Stimulated activated CD4-positive, alpha-beta T cell treated with anti-CD3 and anti-CD28 coated beads, Interleukin-4, amount 100 ng/mL, for 24 hours (primary cell): ENCODE results near the gene MTERF1.
"Not testable (repeated sequence)": the region's sequence is repeated elsewhere in the genome, so short reads cannot be mapped to it uniquely, and the experiment has no call there.

Experiments used
- DNase-seq: peaks from one replicate; pipeline ENCODE4 v3.0.0-alpha.2; 2020

Gene MTERF1

DNA sequence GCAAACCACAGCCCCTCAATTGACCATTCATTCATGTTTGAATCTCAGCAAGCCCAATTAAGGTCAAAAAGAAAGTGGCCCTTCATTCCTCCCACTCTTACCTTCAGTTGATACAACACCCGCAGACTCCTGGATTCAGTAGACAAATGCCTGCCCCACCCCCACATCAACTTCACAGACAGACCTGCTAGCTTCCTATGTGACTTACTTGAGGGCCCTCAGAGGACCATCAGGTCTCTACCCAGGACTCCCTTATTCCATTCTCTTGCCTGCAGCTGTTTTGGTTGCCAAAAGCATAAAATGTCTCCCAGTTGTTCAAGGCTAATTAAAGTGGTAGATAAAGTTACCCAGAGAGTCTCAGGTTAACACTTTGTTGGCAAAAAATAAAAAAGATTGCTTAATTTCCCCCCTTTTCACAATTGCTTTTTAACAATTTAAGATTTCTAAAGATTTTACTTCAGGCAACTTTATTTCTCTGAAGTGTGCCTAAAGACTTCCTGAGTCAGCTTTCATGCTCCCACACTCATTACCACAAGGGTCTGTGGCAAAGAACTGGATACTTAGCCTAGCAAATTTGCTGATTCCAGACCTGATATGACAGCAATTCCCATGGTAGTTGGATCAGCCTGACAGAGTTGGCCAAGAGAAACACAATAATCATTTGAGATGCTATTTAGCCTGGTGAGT is 3.3 kb upstream of the MTERF1 start:
- DNase-seq = no peak

DNA sequence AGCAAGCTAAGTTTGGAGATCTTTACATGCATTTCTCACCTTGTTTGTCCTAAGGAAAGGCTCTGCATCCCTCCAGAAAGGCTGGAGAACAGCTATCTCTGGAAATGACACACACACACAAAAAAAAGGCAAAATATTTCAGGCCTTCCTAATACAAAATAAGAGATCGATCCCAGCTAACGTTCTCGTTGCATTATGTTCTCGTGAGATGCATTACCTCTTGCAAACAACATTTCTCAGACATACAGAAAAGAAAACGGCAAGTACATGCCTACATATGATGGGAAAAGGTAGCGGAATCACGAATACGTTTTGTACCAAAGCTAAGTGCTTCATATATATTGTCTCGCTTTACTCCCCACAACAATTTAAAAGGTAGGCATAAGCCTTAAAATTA is 488 bp downstream of the MTERF1 start:
- no peak for DNase-seq

DNA sequence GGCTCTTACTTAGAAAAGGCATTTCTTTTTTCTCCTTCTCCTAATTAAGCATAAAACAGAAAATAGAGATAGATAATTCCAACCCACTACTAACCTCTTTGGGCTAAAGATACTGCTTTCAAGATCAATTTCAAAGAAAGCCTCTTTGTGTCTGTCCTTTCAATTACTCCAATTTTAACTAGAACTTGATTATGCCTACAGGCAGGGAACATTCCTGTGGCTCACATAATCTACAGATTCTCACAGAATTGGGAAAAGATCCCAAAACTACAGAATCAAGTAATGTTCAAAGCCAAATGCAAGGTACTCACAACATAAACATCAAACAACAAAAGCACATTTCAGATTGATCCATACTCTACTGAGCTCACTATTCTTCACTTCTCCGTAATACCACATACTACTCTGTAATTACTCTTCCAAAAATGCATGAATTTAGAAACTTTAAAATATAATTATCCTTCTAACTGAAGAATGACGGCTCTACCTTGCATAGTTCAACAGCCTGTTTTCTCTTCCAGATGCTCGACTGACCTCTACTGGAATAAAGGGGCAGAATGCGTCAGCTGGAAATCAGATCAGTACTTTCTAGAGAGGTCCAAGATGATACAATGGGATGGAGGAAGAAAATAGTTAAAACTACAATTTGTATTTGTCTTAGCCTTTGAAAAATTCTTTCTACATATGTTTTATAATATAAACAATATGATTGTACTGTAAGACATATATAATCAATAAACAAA is 3.9 kb downstream of the MTERF1 start:
- DNase-seq = no peak

DNA sequence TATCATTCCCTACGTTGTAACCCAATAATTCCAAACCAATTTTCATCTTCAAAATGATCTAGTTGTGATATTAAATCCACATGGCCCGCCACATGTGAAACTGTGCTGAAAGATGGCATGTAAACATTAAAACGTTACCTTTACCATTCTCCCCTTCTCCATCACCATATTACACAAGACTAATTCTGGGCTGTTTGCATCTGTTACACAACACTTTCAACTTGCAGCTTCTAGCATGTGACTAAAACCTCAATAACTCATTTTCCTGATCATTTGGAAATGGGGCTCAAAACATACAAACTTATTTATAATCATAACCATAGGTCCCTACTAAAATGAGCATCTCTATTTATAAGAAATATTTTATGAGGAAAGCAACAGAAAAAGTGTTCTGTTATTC is 4.7 kb downstream of the MTERF1 start:
- no peak for DNase-seq

DNA sequence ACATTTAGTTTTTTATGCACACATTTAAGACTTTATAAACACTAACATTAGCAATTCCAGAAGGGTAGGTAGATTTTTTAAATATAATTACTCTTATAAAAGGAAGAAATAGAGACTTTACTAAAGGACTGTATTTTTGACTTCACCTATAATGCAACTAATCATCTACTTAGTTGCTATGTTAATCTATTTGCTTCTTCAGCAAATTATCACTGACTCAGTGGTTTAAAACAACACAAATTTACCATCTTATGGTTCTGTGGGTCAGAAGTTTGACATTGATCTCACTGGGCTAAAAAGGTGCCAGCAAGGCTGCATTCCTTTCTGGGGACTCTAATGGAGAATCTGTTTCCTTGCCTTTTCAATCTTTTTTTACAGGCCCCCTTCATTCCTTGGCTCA is 7.6 kb downstream of the MTERF1 start:
- DNase-seq = no peak

DNA sequence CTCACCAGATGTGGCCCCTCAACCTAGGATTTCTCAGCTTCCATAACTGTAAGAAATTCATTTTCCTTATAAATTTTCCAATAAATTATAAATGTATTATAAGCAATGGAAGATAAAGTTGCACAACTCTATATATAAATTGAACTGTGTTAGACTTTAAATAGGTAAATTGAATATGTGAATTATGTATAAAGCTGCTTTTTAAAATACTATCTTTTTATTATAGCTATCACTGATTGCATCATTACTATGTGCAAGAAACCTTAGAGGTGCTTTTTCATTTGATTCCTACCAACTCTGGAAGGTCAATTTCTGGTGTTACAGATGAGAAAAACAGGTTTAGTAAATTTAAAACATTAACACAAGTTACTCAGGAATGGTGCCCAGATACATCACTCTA is 8.4 kb downstream of the MTERF1 start:
- no peak for DNase-seq

DNA sequence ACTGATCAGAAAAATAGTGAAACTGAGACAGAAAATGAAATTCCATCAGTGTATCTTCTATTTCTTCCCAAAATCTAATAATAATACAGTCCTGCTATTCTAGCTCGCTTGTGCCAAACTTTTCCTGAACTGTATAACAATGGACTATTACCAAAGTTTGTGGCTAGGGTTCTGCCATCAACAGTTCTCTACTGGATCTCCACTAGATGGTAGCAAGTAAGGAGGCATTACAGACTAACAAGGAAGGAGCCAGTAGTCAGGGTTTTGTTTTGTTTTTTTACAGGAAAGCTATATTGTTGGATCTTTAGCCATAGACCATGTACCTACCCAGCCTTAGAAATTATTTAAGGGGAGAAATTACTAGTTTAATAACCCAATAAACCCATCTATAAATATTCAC is 10.8 kb downstream of the MTERF1 start:
- DNase-seq = no peak

DNA sequence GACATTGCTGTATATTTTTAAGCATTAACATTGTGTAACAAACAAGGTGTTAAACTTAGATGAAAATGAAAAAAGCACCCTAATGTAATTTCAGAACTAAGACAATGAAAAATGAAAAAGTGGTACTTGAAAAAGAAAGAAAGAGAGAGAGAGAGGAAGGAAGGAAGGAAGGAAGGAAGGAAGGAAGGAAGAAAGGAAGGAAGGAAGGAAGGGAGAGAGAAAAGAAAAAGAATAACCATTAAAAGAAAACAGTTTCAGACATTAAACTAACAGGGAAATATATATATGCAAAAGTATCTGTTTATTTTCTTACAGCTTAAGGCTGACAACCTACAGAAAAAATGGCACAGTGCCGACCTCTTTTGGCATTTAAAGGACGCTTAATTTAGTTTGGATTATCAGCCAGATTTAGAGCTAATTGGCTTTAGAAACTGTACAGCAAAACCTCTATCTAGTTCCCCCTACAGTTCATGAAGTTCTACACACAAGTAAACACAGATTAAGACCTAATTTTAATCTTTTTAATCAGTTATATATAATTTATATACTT is 13.8 kb downstream of the MTERF1 start:
- DNase-seq = no peak

DNA sequence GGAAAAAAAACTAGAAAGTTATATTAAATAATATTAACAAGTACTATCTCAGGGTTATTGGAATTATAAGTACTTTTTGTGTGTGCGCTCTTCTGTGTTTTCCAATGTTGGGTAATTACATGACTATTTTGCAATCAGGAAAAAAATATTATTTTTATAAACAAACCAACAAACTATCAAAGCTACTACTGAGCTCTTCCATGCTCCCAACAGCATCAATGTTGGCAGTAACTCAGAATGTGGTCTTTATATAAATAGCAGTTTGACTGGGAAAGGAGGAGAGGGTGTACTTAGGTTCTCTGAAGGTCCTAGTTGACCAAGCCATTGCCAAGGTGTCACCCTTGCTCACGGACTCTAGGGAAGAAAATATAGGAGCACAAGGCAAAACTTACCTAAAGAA is 15.0 kb downstream of the MTERF1 start:
- DNase-seq = no peak

DNA sequence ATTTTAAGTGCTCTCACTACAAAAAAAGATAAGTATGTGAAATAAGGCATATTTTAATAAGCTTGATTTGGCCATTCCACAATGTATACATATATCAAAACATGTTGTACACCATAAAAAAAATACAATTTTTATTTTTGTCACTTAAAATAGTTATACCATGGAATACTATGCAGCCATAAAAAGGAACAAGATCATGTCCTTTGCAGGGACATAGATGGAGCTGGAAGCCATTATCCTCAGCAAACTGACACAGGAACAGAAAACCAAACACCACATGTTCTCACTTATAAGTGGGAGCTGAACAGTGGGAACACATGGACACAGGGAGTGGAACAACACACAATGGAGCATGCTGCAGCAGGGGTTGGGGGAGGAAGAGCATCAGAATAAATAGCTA is 15.9 kb downstream of the MTERF1 start:
- DNase-seq = not testable (repeated sequence)

DNA sequence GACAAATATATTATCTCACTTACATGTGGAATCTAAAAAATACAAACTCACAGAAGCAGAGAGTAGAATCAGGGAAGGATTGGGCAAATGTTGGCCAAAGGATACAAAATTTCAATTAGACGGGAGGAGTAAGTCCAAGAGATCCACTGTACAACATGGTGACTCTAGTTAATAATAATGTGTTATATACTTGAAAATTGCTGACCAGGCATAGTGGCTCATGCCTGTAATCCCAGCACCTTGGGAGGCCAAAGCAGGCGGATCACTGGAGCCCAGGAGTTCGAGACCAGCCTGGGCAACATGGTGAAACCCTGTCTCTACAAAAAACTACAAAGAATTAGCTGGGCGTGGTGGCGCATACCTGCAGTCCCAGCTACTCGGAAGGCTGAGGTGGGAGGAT is 16.4 kb downstream of the MTERF1 start:
- no peak for DNase-seq

DNA sequence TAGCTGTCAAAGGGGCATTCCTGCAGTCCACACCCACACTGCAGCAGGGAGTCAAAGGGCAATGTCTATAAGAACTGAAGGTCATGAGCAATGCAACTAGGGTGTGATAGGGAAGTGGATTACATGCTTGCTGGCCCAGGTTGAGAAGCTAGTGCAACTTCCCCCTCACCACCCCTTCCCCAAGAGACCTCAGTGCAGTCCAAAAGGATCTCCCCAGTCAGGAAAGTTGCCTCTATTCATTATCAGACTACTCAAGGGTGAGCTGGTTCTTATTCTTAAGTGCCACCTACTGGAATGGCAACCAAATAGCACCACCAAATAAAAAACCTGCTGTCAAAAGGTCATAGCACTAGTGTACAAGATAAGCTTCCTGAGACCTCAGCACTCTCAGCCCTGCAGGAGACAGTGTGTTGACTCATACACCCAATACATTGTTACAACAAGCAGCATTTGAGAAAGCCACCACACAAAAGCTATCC is 28.2 kb downstream of the MTERF1 start:
- DNase-seq = no peak

DNA sequence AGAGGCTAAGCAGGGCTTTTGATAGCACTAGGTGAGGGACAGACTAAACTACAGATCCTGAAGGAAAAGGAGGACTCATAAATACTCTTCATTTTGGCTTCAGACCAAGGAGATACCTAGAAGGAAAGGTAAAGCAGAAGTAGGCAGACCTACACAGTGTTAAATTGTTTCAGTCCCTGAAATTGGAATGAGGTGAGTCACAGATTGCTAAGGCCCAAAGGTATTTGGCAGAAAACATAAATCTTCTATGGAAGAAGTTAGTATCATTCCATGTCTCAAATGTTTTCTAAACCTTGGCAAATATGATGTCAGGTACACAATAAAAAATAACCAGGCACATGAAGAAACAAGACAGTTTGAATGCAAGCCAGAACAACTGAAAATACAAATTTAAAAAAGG is 30.0 kb downstream of the MTERF1 start:
- DNase-seq = no peak

DNA sequence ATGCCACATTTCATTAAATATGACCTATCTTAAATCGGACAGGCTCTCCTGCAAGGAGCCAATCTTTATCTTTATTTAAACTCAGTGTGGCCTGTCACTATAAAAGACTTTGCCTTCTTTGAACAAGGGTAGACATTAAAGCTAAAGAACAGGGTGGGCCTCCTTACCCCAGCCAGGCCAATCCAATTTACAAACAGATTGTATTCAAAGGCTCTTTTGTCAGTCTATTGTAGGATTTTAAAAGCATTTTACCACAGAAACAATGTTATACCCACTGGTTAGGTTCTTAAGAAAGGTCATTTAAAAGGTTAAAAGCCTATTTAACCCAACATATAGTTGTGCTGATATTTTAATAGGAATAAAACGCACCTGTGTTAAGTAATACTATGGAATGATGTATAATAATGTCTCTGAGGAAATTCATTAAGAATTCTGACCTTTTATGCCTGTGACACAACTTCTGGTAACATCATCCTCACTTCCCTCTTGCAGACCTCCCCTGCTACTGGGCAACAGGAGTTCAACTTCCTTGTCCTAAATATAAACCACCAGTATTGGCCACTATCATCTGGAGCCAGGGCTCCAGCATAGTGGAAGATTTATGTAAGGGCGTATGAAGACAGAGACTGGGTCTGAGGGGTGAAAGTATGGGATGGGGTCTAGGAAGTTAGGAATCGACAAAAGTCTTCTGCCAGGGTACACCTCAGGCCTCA is 32.5 kb downstream of the MTERF1 start:
- no peak for DNase-seq

DNA sequence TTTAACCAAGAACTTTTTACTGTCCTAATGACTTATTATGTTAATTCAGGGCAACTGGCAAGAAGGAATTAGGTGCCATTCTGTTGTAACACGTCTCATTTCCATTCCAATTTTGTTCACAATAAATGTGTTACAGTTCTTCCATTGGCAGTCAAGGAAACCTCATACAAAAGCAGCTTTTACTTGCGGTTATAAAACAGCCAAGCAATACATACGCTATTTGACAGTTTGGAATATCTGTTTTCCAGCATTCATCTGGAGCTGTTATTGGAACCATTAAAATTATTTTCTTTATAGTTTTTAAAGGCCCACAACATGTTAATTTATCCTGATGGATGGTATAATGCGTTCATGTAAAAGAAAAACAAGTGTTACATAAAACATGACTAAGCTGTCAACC is 33.3 kb downstream of the MTERF1 start:
- DNase-seq = no peak

DNA sequence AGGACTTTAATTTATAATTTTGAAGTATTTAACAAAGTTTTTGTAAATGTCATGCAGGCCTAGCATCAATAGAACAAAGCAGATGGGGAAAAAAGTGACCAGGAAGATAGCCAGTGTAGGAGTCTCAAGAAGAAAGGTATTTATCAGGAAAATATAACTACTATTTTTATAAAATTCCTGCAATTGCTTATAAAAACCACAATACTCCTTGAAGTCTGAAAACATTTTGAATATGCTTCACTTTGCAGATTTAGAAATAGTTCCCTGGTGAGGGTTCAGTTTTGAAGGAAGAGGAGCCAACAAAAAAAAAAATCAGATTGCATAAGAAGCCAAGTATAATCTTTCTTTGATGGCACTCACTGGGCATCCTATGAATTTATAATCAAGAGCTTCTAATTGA is 34.1 kb downstream of the MTERF1 start:
- no peak for DNase-seq

DNA sequence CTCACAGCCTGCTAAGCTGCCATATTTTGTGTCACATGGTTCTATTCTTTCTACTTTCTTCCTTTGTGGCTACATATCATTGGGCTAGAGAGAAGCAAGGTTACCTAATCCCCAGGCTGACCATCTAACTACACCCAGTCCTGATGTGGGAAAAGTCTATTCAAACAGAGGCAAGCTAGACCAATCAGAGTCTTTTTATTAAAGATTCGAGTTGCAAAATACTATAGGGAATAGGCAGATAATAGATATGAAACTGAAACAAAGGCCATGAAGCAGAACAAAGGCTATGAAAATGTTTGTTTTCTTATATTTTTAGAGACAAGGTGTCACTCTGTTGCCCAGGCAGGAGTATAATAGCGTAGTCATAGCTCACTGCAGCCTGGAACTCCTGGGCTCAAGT is 36.7 kb downstream of the MTERF1 start:
- DNase-seq = no peak

DNA sequence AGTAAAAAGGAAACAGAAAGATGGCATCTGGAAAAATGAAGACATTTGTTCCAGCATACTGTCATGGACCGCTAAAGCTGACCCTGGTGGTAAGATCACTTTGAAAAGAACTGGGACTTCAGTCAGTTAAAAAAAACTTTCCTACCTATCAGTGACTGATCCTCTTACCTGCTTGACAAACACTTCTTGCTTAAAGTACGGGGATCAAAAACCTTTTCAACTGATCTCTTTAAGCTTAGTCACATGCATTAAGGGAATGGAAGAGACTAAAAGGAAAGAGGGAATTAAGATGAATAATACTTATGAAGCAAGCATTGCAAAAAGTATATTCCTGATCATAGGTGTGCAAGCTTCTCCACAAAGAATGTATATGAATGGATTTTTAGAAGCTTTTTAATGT is 42.1 kb downstream of the MTERF1 start:
- DNase-seq = no peak

DNA sequence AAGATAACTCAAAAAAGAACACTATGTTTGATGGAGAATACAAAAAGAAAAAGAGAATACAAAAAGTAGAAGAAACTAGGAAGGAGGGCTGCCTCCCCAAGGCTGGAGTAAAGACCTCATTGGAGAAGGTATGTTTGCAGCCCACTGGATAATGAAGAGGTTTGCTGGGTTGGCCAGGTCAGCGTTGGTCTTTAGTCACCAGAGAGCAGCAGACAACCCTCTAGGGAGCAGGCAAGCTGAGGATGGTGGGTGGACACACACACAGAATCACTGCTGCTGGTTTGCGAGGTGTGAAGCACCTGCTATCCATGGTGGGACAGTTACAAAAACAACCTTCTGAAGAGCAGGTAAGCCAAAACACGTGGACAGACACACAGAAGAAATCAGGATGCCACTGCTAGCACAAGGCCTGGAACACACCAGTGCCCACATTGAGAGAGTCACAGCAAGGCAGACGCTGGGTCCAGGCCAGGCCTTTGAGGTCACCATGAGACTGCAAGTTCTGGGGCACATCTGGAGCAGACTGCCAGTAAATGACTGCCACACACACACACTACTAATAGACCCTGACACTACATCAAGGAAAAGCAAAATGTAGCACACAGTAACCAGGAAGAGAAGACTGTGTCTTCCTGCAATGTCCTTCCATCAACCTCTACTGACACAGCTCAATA is 43.0 kb downstream of the MTERF1 start:
- DNase-seq = no peak

DNA sequence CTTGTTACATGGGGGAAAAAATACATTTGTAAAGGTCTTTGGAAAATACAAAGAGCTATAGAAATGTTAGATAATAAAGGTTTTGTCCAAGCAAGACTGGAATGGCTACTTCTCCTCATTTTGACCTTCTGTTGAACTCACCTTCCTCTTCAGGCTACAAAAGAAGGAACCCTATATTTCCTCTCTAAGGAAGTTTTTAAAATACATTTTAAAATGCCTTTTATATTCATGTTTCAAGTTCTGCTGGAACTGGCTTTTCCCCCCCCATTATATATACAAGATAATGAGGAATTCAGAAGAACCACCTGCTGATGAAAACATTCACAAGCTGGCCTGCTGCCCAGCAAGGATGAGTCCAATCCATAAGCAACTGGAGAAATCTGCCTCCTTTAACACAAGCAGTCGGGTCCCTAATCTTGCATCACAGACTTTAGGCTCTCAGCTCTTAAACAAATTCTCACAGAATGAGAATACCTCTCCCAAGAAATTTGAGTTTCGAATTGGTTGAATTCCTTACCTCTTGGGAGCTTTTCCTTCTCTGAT is 44.6 kb downstream of the MTERF1 start:
- DNase-seq = no peak

DNA sequence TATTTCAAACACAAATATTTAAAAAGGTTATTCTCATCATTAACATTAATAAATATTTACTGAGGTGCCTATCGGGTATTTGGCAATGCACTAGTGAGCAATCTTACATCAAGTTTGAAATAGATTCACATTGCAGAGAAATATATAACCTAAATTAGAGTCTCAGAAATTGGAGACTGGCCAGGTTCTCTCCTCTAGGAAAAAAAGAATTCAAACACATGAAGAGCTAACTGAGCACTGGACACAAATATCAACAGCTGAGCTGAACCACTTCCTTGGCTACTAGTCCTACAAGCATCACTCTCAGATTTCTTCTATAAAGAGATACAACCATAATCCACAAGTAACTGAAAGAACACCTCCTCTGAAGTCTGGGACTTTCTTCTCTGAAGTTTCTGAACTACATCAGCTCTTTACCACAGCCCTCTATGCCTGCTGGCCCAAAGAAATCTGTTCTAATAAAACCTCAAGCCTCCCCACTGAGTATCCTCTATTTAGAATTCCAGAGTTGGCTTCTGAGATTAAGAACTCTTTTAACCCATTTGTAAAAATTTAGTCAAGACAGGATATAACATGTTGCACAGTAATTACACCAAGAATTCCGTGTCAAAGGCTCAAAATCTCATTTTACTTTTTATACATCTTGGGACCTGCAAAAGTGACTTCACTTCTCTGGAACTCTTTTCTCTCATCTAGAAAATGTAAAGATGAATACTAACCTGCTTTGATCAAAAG is 45.2 kb downstream of the MTERF1 start:
- DNase-seq = no peak

DNA sequence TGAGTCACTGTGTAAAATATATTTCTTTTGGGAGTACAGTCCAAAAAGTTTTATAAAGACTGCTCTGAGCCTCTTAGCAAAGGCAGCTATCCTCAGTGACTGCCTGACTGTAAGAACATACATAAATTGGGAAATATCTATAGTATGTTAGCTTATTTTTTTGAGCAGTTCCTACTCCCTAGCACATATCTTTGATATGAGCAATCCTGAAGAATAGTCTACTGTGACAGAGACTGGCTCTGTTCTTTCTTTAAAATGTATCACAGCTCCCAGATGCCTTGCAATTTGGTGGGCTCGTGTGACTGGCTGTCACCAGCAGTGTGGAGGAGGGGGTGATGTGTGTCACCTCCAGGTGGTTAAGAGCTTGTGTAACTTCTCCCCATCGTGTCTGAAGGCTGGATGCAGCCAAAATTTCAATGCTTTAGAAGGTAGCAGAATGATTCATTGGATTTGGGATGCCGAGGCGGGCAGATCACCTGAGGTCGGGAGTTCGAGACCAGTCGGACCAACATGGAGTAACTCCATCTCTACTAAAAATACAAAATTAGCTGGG is 47.9 kb downstream of the MTERF1 start:
- DNase-seq = no peak
